Type B pancreatic cell (in vitro differentiated cells): ENCODE results near the gene POLR1D. TPM values are rescaled to one million over a fixed set of nuclear protein-coding genes. Genes with fewer than 3 reads are reported as not detected.

ENCODE experiments used
- DNase-seq: peaks from one replicate; pipeline ENCODE4 v3.0.0; 2021; ENCODE audit warnings: mixed read lengths; ENCODE audit not compliant: unreplicated experiment; ENCODE audit errors: extremely low spot score
- H3K27ac Mint-ChIP-seq: 2 replicates; pipeline ENCODE4 v1.8.0; 2021; ENCODE audit warnings: mild to moderate bottlenecking, mixed read lengths
- H3K27me3 Mint-ChIP-seq: 2 replicates; pipeline ENCODE4 v1.8.0; 2021; ENCODE audit warnings: mixed read lengths
- H3K36me3 Mint-ChIP-seq: 2 replicates; pipeline ENCODE4 v1.8.0; 2021; ENCODE audit warnings: mixed read lengths
- H3K4me1 Mint-ChIP-seq: one replicate; pipeline ENCODE4 v1.8.0; 2021; ENCODE audit warnings: mixed read lengths; ENCODE audit not compliant: unreplicated experiment
- H3K4me3 Mint-ChIP-seq: 2 replicates; pipeline ENCODE4 v1.8.0; 2021; ENCODE audit warnings: mild to moderate bottlenecking, mixed read lengths
- H3K9me3 Mint-ChIP-seq: 2 replicates; pipeline ENCODE4 v1.8.0; 2021; ENCODE audit warnings: mixed read lengths
- CTCF ChIP-seq: fragments of 200-600 bp; sonication (generic); conservative IDR thresholded peaks from 2 replicates; pipeline ENCODE4 v1.5.0; 2021; ENCODE audit warnings: antibody characterized with exemption, mild to moderate bottlenecking
- total RNA-seq: library from RNA; stranded (reverse); gene quantifications from 2 replicates; pipeline ENCODE4 v1.2.1, GENCODE V29; 2021; ENCODE audit warnings: low replicate concordance

Gene POLR1D
- total RNA-seq, 1 donor from 2014 or later = 118 TPM

- DNase-seq = no peak
- H3K36me3 Mint-ChIP-seq = no peaks in the 10 kb centered on the region
- no peak for TF ChIP-seq CTCF
- H3K27me3 Mint-ChIP-seq = no peaks in the 10 kb centered on the region
- H3K4me3 Mint-ChIP-seq = no peak overlapping the region
- no peak overlapping the region for H3K27ac Mint-ChIP-seq
- H3K9me3 Mint-ChIP-seq = no peaks in the 10 kb centered on the region
- H3K4me1 Mint-ChIP-seq = peaks cover 12% of the 10 kb centered on the region
Observed at GRCh38 chr13:27601803-27602202, 19.9 kb upstream of the POLR1D start.

- no peak for DNase-seq
- no peaks in the 10 kb centered on the region for H3K36me3 Mint-ChIP-seq
- no peaks in the 10 kb centered on the region for H3K9me3 Mint-ChIP-seq
- peak overlapping the region; percentile 3 for H3K27ac Mint-ChIP-seq
- H3K4me3 Mint-ChIP-seq = peak overlapping the region; percentile 13
- TF ChIP-seq CTCF = no peak
- H3K27me3 Mint-ChIP-seq = no peaks in the 10 kb centered on the region
- peaks cover 6% of the 10 kb centered on the region for H3K4me1 Mint-ChIP-seq
Observed at GRCh38 chr13:27605099-27605498, 16.6 kb upstream of the POLR1D start.

GRCh38 chr13:27605610-27606200, 16.0 kb upstream of the POLR1D start:
- peaks cover 3% of the 10 kb centered on the region for H3K4me1 Mint-ChIP-seq
- H3K4me3 Mint-ChIP-seq = peak overlapping the region; percentile 11
- no peaks in the 10 kb centered on the region for H3K27me3 Mint-ChIP-seq
- H3K9me3 Mint-ChIP-seq = no peaks in the 10 kb centered on the region
- DNase-seq = no peak
- peak overlapping the region; percentile 3 for H3K27ac Mint-ChIP-seq
- no peak for TF ChIP-seq CTCF
- no peaks in the 10 kb centered on the region for H3K36me3 Mint-ChIP-seq

- no peak for TF ChIP-seq CTCF
- Mint-ChIP-seq H3K4me3 (no peak overlapping the region), H3K27me3 (no peaks in the 10 kb centered on the region), H3K27ac (no peak overlapping the region), H3K9me3 (no peaks in the 10 kb centered on the region), H3K4me1 (peaks cover under 1% of the 10 kb centered on the region), H3K36me3 (no peaks in the 10 kb centered on the region)
- no peak for DNase-seq
Observed at GRCh38 chr13:27607125-27607524, 14.6 kb upstream of the POLR1D start.

GRCh38 chr13:27613628-27614027, 8.1 kb upstream of the POLR1D start:
- Mint-ChIP-seq H3K36me3 (peaks cover 16% of the 10 kb centered on the region), H3K4me3 (no peak overlapping the region), H3K27ac (no peak overlapping the region), H3K9me3 (no peaks in the 10 kb centered on the region), H3K4me1 (peaks cover 10% of the 10 kb centered on the region), H3K27me3 (no peaks in the 10 kb centered on the region)
- DNase-seq = no peak
- TF ChIP-seq CTCF = no peak

GRCh38 chr13:27617881-27618321, 3.8 kb upstream of the POLR1D start:
- H3K36me3 Mint-ChIP-seq = peaks cover 24% of the 10 kb centered on the region
- DNase-seq = no peak
- H3K27me3 Mint-ChIP-seq = no peaks in the 10 kb centered on the region
- peak overlapping the region; percentile 0 for H3K27ac Mint-ChIP-seq
- peaks cover 25% of the 10 kb centered on the region for H3K4me1 Mint-ChIP-seq
- TF ChIP-seq CTCF = no peak
- H3K4me3 Mint-ChIP-seq = peak overlapping the region; percentile 99
- no peaks in the 10 kb centered on the region for H3K9me3 Mint-ChIP-seq
